ENCODE measurements around the gene MAN1A1.

MAN1A1 gene

DNA sequence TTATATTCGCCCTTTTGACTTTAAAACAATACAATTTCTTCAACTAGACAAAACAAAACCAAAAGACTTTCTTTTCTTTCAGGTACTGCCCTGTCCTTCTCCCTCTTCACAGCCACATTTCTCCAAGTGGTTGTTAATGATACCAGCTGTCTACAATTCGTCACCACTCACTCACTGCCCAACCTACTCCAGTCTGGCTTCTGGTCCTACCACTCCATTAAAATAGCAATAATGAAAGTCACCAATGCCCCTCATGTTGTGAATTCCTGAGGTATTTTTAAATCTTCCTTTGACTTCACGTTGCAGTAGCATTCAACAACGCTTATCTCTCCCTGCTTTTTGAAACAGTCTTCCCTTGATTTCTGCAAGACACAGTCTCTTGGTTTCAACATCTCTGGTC, 11.6 kb upstream of the MAN1A1 start (continued):
- TF ChIP-seq, protein P1, sequence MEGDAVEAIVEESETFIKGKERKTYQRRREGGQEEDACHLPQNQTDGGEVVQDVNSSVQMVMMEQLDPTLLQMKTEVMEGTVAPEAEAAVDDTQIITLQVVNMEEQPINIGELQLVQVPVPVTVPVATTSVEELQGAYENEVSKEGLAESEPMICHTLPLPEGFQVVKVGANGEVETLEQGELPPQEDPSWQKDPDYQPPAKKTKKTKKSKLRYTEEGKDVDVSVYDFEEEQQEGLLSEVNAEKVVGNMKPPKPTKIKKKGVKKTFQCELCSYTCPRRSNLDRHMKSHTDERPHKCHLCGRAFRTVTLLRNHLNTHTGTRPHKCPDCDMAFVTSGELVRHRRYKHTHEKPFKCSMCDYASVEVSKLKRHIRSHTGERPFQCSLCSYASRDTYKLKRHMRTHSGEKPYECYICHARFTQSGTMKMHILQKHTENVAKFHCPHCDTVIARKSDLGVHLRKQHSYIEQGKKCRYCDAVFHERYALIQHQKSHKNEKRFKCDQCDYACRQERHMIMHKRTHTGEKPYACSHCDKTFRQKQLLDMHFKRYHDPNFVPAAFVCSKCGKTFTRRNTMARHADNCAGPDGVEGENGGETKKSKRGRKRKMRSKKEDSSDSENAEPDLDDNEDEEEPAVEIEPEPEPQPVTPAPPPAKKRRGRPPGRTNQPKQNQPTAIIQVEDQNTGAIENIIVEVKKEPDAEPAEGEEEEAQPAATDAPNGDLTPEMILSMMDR (tag by site-specific recombination; IDR thresholded peaks at IDR 0.05) = no peak
- TF ChIP-seq BCL11A (tag by site-specific recombination; IDR thresholded peaks at IDR 0.05; ENCODE audit: low read depth) (no peak), OVOL3 (tag by site-specific recombination; IDR thresholded peaks at IDR 0.05) (no peak), ZNF544 (tag by site-specific recombination; IDR thresholded peaks at IDR 0.05) (no peak), ZNF266 (tag by site-specific recombination; IDR thresholded peaks at IDR 0.05; ENCODE audit: low read depth) (no peak), HIC1 (tag by site-specific recombination; IDR thresholded peaks at IDR 0.05) (no peak), ZNF302 (tag by site-specific recombination; IDR thresholded peaks at IDR 0.05; ENCODE audit: low read depth) (no peak), ZBTB21 (tag by site-specific recombination; IDR thresholded peaks at IDR 0.05) (no peak), ZNF202 (tag by site-specific recombination; IDR thresholded peaks at IDR 0.05; ENCODE audit: borderline replicate concordance) (no peak), TRIM28 (IDR thresholded peaks at IDR 0.05; ENCODE audit: borderline replicate concordance, low read length) (no peak), ZFP69B (tag by site-specific recombination; IDR thresholded peaks at IDR 0.05) (no peak), KLF9 (tag by site-specific recombination; IDR thresholded peaks at IDR 0.05; ENCODE audit: low read depth) (no peak), GLIS2 (tag by site-specific recombination; IDR thresholded peaks at IDR 0.05) (no peak), ZSCAN4 (tag by site-specific recombination; IDR thresholded peaks at IDR 0.05) (no peak)
- TF ChIP-seq, protein P2, sequence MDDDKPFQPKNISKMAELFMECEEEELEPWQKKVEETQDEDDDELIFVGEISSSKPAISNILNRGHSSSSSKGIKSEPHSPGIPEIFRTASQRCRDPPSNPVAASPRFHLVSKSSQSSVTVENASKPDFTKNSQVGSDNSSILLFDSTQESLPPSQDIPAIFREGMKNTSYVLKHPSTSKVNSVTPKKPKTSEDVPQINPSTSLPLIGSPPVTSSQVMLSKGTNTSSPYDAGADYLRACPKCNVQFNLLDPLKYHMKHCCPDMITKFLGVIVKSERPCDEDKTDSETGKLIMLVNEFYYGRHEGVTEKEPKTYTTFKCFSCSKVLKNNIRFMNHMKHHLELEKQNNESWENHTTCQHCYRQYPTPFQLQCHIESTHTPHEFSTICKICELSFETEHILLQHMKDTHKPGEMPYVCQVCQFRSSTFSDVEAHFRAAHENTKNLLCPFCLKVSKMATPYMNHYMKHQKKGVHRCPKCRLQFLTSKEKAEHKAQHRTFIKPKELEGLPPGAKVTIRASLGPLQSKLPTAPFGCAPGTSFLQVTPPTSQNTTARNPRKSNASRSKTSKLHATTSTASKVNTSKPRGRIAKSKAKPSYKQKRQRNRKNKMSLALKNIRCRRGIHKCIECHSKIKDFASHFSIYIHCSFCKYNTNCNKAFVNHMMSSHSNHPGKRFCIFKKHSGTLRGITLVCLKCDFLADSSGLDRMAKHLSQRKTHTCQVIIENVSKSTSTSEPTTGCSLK (tag by site-specific recombination; IDR thresholded peaks at IDR 0.05) = no peak

- POLR2A ChIA-PET = no interaction called here
- H3K4me1 ChIP-seq (ENCODE audit: control insufficient read depth, insufficient read depth, low read length) = no peaks in the 10 kb centered on the region
- H3K27ac ChIP-seq (ENCODE audit: extremely low read depth, low read depth, low read length) = no peak overlapping the region
- no peak overlapping the region for H3K4me3 ChIP-seq (ENCODE audit: low read depth, low read length)
- CTCF ChIA-PET = interaction anchor here (0.6 kb wide), 1 partner anchor 368 kb away, joined by 3 read pairs; no protein-coding TSS in a partner anchor
- no peaks in the 10 kb centered on the region for H3K9me3 ChIP-seq (ENCODE audit: control insufficient read depth, insufficient read depth, low read depth, low read length)
- H3K36me3 ChIP-seq (ENCODE audit: control insufficient read depth in 2 of 2, insufficient read depth in 1 of 2, low read length in 2 of 2) = no peaks in the 10 kb centered on the region
- no peak for TF ChIP-seq PBX3 (CRISPR knock-in tag; IDR thresholded peaks at IDR 0.05)
- TF ChIP-seq, protein P3, sequence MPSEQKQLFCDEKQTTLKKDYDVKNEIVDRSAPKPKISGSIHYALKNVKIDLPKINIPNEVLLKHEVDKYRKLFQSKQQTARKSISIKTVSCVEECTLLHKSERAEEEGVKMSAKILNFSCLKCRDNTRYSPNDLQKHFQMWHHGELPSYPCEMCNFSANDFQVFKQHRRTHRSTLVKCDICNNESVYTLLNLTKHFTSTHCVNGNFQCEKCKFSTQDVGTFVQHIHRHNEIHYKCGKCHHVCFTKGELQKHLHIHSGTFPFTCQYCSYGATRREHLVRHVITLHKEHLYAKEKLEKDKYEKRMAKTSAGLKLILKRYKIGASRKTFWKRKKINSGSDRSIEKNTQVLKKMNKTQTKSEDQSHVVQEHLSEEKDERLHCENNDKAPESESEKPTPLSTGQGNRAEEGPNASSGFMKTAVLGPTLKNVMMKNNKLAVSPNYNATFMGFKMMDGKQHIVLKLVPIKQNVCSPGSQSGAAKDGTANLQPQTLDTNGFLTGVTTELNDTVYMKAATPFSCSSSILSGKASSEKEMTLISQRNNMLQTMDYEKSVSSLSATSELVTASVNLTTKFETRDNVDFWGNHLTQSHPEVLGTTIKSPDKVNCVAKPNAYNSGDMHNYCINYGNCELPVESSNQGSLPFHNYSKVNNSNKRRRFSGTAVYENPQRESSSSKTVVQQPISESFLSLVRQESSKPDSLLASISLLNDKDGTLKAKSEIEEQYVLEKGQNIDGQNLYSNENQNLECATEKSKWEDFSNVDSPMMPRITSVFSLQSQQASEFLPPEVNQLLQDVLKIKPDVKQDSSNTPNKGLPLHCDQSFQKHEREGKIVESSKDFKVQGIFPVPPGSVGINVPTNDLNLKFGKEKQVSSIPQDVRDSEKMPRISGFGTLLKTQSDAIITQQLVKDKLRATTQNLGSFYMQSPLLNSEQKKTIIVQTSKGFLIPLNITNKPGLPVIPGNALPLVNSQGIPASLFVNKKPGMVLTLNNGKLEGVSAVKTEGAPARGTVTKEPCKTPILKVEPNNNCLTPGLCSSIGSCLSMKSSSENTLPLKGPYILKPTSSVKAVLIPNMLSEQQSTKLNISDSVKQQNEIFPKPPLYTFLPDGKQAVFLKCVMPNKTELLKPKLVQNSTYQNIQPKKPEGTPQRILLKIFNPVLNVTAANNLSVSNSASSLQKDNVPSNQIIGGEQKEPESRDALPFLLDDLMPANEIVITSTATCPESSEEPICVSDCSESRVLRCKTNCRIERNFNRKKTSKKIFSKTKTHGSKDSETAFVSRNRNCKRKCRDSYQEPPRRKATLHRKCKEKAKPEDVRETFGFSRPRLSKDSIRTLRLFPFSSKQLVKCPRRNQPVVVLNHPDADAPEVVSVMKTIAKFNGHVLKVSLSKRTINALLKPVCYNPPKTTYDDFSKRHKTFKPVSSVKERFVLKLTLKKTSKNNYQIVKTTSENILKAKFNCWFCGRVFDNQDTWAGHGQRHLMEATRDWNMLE (tag by site-specific recombination; conservative IDR thresholded peaks at IDR 0.05; ENCODE audit: low read depth) = no peak
- TF ChIP-seq ZNF530 (tag by site-specific recombination; IDR thresholded peaks at IDR 0.05; ENCODE audit: low read depth) = no peak
- no peak for TF ChIP-seq ZFP69B (tag by site-specific recombination; IDR thresholded peaks at IDR 0.05)
- TF ChIP-seq ZNF707 (tag by site-specific recombination; IDR thresholded peaks at IDR 0.05) = no peak
- TF ChIP-seq FEZF1 (tag by site-specific recombination; IDR thresholded peaks at IDR 0.05) = no peak
- TF ChIP-seq ZNF157 (tag by site-specific recombination; IDR thresholded peaks at IDR 0.05) = no peak
- TF ChIP-seq ZNF274 (IDR thresholded peaks at IDR 0.05; ENCODE audit: low read length) = no peak
- TF ChIP-seq ZNF274 (tag by site-specific recombination; IDR thresholded peaks at IDR 0.05; ENCODE audit: borderline replicate concordance) = no peak
- no peak for TF ChIP-seq ZBTB17 (tag by site-specific recombination; IDR thresholded peaks at IDR 0.05)
Observed at GRCh38 chr6:119360262-119360915, 10.8 kb upstream of the MAN1A1 start.

Measured in HEK293 (cell line).